Neural cell (in vitro differentiated cells): ENCODE results near the gene ST3GAL2.

Experiments
- CTCF ChIP-seq: fragments of 450-650 bp; IDR thresholded peaks from 2 replicates; pipeline ENCODE4 v1.5.1; 2014; ENCODE audit warnings: antibody characterized with exemption, mild to moderate bottlenecking, moderate library complexity; ENCODE audit not compliant: poor library complexity, severe bottlenecking
- EP300 ChIP-seq: fragments of 450-650 bp; conservative IDR thresholded peaks from 2 replicates; pipeline ENCODE4 v1.6.1; 2014; ENCODE audit warnings: antibody characterized with exemption, mild to moderate bottlenecking, moderate library complexity; ENCODE audit not compliant: poor library complexity, severe bottlenecking
- EZH2 ChIP-seq: fragments of 200-600, 300-800 bp; shearing (Covaris generic), sonication (generic); IDR thresholded peaks from 2 replicates; pipeline ENCODE4 v1.6.1; 2014; ENCODE audit warnings: antibody characterized with exemption, low read length, borderline replicate concordance, mild to moderate bottlenecking; ENCODE audit not compliant: insufficient read depth, poor library complexity, severe bottlenecking
- POLR2AphosphoS5 ChIP-seq: IDR thresholded peaks from 2 replicates; pipeline ENCODE4 v1.6.1; 2012
- REST ChIP-seq: IDR thresholded peaks from 2 replicates; pipeline ENCODE4 v1.6.1; 2012; ENCODE audit warnings: borderline replicate concordance
- TAF1 ChIP-seq: IDR thresholded peaks from 2 replicates; pipeline ENCODE4 v1.6.1; 2012; ENCODE audit warnings: low read depth

GRCh38 chr16:70433458-70434103 is 5.3 kb downstream of the ST3GAL2 start:
- TF ChIP-seq EZH2 (no peak), EP300 (no peak), CTCF (no peak), REST (no peak), TAF1 (no peak), POLR2AphosphoS5 (no peak)
